Measurements from ENCODE around the gene SMYD3. TPM values are rescaled to one million over a fixed set of nuclear protein-coding genes. Genes with fewer than 3 reads are reported as not detected.

Gene SMYD3
- total RNA-seq, 4 donors from 2014 or later: 33.7 to 105 (median 51.4) TPM

- intact Hi-C loops (cut with DNase I): no loop called here
- H3K9me3 ChIP-seq: no peaks in the 10 kb centered on the region
- no peak for DNase-seq
- TF ChIP-seq POLR2A (IDR thresholded peaks at IDR 0.05): no peak
- TF ChIP-seq, protein P1, sequence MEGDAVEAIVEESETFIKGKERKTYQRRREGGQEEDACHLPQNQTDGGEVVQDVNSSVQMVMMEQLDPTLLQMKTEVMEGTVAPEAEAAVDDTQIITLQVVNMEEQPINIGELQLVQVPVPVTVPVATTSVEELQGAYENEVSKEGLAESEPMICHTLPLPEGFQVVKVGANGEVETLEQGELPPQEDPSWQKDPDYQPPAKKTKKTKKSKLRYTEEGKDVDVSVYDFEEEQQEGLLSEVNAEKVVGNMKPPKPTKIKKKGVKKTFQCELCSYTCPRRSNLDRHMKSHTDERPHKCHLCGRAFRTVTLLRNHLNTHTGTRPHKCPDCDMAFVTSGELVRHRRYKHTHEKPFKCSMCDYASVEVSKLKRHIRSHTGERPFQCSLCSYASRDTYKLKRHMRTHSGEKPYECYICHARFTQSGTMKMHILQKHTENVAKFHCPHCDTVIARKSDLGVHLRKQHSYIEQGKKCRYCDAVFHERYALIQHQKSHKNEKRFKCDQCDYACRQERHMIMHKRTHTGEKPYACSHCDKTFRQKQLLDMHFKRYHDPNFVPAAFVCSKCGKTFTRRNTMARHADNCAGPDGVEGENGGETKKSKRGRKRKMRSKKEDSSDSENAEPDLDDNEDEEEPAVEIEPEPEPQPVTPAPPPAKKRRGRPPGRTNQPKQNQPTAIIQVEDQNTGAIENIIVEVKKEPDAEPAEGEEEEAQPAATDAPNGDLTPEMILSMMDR (IDR thresholded peaks at IDR 0.05): no peak
- H3K36me3 ChIP-seq: no peaks in the 10 kb centered on the region
- H3K27me3 ChIP-seq: no peaks in the 10 kb centered on the region
- H3K27ac ChIP-seq: peak overlapping the region in 2 of 3 donors; percentile 59 to 72
- no peak overlapping the region for H3K4me3 ChIP-seq (replicated peaks in 1 of 3)
- WGBS, 2 donors: 75 to 78% methylated on average over 2 of the region's 2 CpGs
- H3K4me1 ChIP-seq: peaks cover 19 to 20% of the 10 kb centered on the region in 2 donors
Observed at GRCh38 chr1:246533371-246533905, 26.4 kb upstream of the SMYD3 start.

DNA sequence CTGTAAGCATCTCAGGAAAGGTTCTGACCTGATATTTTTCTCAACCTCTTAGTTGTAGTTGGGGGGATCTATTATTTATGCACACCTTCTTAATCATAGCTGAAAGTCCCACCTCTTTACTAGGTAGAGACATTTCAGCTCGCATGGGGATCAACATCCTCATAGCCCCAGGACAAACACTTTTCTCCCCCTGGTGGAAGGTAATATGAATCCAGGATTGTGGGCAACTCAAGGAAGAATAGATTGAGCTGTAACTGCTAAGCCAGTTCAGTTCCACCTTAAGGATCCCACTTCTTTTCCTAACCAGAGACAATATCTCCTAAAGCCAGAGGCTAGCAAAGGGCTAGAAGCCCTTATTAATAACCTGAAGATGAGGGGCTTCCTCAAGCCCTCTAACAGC is 25.4 kb upstream of the SMYD3 start:
- Histone ChIP-seq H3K27ac (no peak overlapping the region), H3K4me1 (peaks cover 19 to 20% of the 10 kb centered on the region in 2 donors), H3K4me3 (replicated peaks in 1 of 3) (no peak overlapping the region), H3K27me3 (no peaks in the 10 kb centered on the region), H3K36me3 (no peaks in the 10 kb centered on the region), H3K9me3 (no peaks in the 10 kb centered on the region)
- 73 to 77% methylated on average over 1 of the region's 1 CpG for WGBS, 2 donors
- intact Hi-C loops (cut with DNase I): no loop called here
- no peak for DNase-seq
- TF ChIP-seq, protein P1 (IDR thresholded peaks at IDR 0.05): no peak
- no peak for TF ChIP-seq POLR2A (IDR thresholded peaks at IDR 0.05)

DNA sequence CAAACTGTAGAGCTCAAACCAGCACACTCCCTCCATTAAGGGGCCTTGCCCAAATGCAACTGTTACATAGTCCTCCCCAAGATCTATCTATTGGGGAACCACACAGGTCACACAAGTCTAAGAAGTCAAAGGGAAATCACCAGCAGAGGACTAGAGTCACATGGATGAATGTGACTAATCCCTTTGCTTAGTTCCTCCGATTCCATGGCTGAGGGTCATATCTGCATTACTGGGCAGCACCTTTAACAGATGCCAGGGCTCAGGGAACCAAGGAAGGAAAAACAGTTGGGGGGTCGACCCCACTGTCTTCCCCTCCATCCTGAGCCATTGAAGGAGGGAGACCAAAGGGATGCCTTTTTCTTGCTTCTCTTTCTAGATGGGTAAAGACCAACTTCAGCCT is 23.4 kb upstream of the SMYD3 start:
- no peaks in the 10 kb centered on the region for H3K27me3 ChIP-seq
- TF ChIP-seq POLR2A (IDR thresholded peaks at IDR 0.05): no peak
- TF ChIP-seq, protein P1 (IDR thresholded peaks at IDR 0.05): no peak
- peaks cover 19 to 20% of the 10 kb centered on the region in 2 donors for H3K4me1 ChIP-seq
- H3K9me3 ChIP-seq: no peaks in the 10 kb centered on the region
- no peak overlapping the region for H3K27ac ChIP-seq
- H3K4me3 ChIP-seq (replicated peaks in 1 of 3): no peak overlapping the region
- H3K36me3 ChIP-seq: no peaks in the 10 kb centered on the region
- no peak for DNase-seq
- intact Hi-C loops (cut with DNase I): no loop called here
- WGBS, 2 donors: 65 to 76% methylated on average over 2 of the region's 2 CpGs

DNA sequence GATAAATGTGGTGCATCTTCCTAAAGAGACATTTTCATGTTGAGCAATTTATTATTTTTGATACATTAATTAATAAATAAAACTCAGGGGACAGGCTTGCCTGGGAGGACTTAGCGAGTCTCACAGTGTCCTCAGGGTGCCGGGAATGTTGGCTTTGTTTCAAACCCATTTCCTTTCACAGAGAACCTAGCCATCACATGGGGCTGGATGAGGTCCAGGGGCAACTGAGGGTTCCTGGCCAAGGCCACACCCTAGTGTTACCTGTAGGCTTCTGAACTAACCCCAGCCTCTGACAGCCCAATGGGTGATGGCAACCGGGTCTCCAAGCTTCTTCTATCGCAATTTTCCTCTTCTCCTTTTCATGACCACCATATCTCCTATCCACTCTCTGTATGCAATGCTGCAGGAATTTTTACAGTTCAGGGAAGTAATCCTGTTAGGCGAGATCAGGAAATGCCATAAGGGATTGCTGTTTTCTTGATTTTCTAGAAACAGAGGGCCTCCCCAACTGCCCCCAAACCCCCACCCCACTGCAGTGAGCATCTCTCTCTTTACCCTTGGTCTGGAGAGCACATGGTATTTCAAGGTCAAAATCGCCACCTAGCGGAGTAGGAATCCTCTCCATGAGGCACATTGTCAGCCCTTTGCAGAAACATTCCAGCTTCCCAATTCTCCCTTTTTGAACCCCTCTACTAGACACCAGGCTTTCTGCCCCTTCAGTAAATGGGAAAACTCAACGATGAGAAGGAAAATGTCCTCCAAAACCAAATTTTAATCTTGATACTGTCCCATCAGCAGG is 22.1 kb upstream of the SMYD3 start:
- H3K4me1 ChIP-seq: peaks cover 10 to 14% of the 10 kb centered on the region in 2 donors
- 68 to 75% methylated on average over 8 of the region's 8 CpGs for WGBS, 2 donors
- no peaks in the 10 kb centered on the region for H3K27me3 ChIP-seq
- DNase-seq: peak in 1 of 2 donors; percentile 22
- H3K36me3 ChIP-seq: no peaks in the 10 kb centered on the region
- H3K9me3 ChIP-seq: no peaks in the 10 kb centered on the region
- intact Hi-C loops (cut with DNase I): no loop called here
- TF ChIP-seq POLR2A (IDR thresholded peaks at IDR 0.05): no peak
- TF ChIP-seq, protein P1 (IDR thresholded peaks at IDR 0.05): no peak
- H3K4me3 ChIP-seq (replicated peaks in 1 of 3): no peak overlapping the region
- H3K27ac ChIP-seq: no peak overlapping the region

DNA sequence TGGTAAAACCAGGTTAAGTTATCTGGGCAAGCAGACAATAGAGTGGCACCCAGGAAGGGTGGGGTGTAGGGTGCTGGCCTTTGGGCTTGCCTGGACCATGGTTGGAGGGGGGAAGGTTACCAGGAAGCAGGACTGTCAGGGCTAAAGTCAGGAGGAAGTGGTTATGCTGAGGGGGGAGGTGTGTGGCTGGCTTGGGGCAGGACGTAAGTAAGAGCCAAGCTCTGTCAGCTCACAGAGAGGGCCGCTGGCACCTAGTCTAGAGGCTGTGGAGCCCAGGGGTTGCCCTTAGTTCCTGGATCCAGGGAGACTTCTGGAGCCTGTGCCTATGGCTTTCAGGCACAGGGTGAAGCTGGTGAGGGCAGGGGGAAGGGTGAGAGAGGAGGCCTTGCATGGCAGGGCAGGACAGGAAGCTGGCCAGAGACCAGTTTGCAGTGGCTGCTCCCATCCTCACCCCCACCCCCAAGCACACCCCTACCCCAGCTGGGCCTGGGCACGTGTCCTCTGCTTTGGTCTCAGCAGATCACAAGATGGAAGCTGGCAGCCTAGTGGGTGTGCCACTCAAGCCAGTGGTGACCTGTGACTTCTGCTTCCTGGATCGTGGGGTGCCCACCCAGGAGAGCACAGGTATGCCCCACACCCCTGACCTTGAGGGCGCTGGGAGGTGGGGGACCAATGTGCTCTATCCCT is 20.5 kb upstream of the SMYD3 start:
- Histone ChIP-seq H3K36me3 (no peaks in the 10 kb centered on the region), H3K4me1 (no peaks in the 10 kb centered on the region), H3K9me3 (no peaks in the 10 kb centered on the region), H3K27ac (no peak overlapping the region), H3K4me3 (replicated peaks in 1 of 3) (no peak overlapping the region), H3K27me3 (no peaks in the 10 kb centered on the region)
- intact Hi-C loops (cut with DNase I): no loop called here
- DNase-seq: no peak
- TF ChIP-seq, protein P1 (IDR thresholded peaks at IDR 0.05): no peak
- no peak for TF ChIP-seq POLR2A (IDR thresholded peaks at IDR 0.05)
- 49 to 61% methylated on average over 4 to 5 of the region's 5 CpGs for WGBS, 2 donors
